Ishikawa (cell line): ENCODE data around the gene TRAFD1.

Experiments used
- CEBPB ChIP-seq: IDR thresholded peaks from 2 replicates; pipeline ENCODE4 v1.6.1; 2012
- CREB1 ChIP-seq: IDR thresholded peaks from 2 replicates; pipeline ENCODE4 v1.6.1; 2012; ENCODE audit warnings: low read depth
- EGR1 ChIP-seq: IDR thresholded peaks from 2 replicates; pipeline ENCODE4 v1.6.1; 2012
- EP300 ChIP-seq: IDR thresholded peaks from 2 replicates; pipeline ENCODE4 v1.6.1; 2012; ENCODE audit warnings: borderline replicate concordance
- FOXM1 ChIP-seq: IDR thresholded peaks from 2 replicates; pipeline ENCODE4 v1.6.1; 2012; ENCODE audit warnings: low read depth, borderline replicate concordance
- MAX ChIP-seq: IDR thresholded peaks from 2 replicates; pipeline ENCODE4 v1.6.1; 2012
- NFIC ChIP-seq: IDR thresholded peaks from 2 replicates; pipeline ENCODE4 v1.6.1; 2012
- RAD21 ChIP-seq: IDR thresholded peaks from 2 replicates; pipeline ENCODE4 v1.6.1; 2012; ENCODE audit warnings: low read depth
- REST ChIP-seq: IDR thresholded peaks from 2 replicates; pipeline ENCODE4 v1.6.1; 2012; ENCODE audit warnings: low read depth, mild to moderate bottlenecking
- TAF1 ChIP-seq: IDR thresholded peaks from 2 replicates; pipeline ENCODE4 v1.6.1; 2012; ENCODE audit warnings: low read depth, mild to moderate bottlenecking
- TCF12 ChIP-seq: IDR thresholded peaks from 2 replicates; pipeline ENCODE4 v1.6.1; 2012; ENCODE audit warnings: low read depth
- TEAD4 ChIP-seq: IDR thresholded peaks from 2 replicates; pipeline ENCODE4 v1.6.1; 2012
- USF1 ChIP-seq: IDR thresholded peaks from 2 replicates; pipeline ENCODE4 v1.6.1; 2012
- YY1 ChIP-seq: IDR thresholded peaks from 2 replicates; pipeline ENCODE4 v1.6.1; 2012; ENCODE audit warnings: low read depth
- ZBTB7A ChIP-seq: IDR thresholded peaks from 2 replicates; pipeline ENCODE4 v1.6.1; 2012; ENCODE audit warnings: low read depth

TRAFD1 gene

GRCh38 chr12:112192475-112192874 lies 67.1 kb downstream of the TRAFD1 start:
- TF ChIP-seq CREB1 (no peak), NFIC (no peak), ZBTB7A (no peak), TEAD4 (no peak), YY1 (no peak), REST (no peak), MAX (no peak), FOXM1 (no peak), EGR1 (no peak)

- TF ChIP-seq NFIC (no peak), TCF12 (no peak), USF1 (no peak), RAD21 (no peak), REST (no peak), ZBTB7A (no peak), MAX (no peak), EGR1 (no peak), YY1 (no peak), EP300 (no peak), TAF1 (no peak), CREB1 (no peak), FOXM1 (no peak), CEBPB (no peak), TEAD4 (no peak)
Observed at GRCh38 chr12:112194601-112195247, 69.4 kb downstream of the TRAFD1 start.

GRCh38 chr12:112196196-112196875 lies 71.0 kb downstream of the TRAFD1 start:
- TF ChIP-seq ZBTB7A (no peak), CREB1 (no peak), REST (no peak), NFIC (no peak), YY1 (no peak), MAX (no peak), RAD21 (no peak), USF1 (no peak), TAF1 (no peak), TEAD4 (no peak), FOXM1 (no peak), TCF12 (no peak), EGR1 (no peak), CEBPB (no peak), EP300 (no peak)

GRCh38 chr12:112198120-112198733 lies 72.9 kb downstream of the TRAFD1 start:
- no peak for TF ChIP-seq TAF1
- TF ChIP-seq RAD21, result peak; percentile 61
